GM19395 (cell line): ENCODE data around the gene CCNY.

Experiments used
- ATAC-seq: cut with Tn5 transposase; IDR thresholded peaks from one replicate; pipeline ENCODE4 v1.9.1; 2021; ENCODE audit warnings: mild to moderate bottlenecking, moderate library complexity; ENCODE audit not compliant: unreplicated experiment

The CCNY gene

DNA sequence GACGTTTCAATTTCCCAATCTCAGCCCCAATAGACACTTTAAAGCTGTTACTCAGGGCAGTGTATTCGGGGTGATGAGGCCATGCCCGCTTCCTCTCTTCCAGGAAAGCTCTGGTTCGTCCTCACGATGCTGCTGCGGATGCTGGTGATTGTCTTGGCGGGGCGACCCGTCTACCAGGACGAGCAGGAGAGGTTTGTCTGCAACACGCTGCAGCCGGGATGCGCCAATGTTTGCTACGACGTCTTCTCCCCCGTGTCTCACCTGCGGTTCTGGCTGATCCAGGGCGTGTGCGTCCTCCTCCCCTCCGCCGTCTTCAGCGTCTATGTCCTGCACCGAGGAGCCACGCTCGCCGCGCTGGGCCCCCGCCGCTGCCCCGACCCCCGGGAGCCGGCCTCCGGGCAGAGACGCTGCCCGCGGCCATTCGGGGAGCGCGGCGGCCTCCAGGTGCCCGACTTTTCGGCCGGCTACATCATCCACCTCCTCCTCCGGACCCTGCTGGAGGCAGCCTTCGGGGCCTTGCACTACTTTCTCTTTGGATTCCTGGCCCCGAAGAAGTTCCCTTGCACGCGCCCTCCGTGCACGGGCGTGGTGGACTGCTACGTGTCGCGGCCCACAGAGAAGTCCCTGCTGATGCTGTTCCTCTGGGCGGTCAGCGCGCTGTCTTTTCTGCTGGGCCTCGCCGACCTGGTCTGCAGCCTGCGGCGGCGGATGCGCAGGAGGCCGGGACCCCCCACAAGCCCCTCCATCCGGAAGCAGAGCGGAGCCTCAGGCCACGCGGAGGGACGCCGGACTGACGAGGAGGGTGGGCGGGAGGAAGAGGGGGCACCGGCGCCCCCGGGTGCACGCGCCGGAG lies 271.4 kb downstream of the CCNY start:
- no peak for ATAC-seq

DNA sequence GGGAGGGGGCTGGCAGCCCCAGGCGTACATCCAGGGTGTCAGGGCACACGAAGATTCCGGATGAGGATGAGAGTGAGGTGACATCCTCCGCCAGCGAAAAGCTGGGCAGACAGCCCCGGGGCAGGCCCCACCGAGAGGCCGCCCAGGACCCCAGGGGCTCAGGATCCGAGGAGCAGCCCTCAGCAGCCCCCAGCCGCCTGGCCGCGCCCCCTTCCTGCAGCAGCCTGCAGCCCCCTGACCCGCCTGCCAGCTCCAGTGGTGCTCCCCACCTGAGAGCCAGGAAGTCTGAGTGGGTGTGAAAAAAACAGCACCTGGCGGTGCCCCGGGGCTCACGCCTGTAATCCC lies 272.0 kb downstream of the CCNY start:
- no peak for ATAC-seq

DNA sequence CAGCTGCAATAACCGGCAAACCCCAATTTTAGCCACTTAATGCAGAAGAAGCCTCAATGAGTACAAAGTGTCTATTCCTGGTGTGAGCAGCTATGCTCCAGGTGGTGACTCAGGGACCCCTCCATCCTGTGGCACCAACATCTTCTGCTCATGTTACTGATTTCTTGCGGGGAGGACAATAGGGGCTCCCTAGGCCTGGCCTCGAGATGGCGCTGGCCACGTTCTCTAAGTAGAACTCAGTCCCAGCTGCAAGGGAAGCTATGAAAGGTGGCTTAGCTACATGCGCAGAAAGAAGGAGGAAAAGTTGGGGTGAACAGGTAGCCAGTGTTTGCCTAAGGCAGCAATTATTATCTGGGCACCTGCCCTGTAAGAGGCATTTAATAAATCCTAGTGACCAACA lies 275.4 kb downstream of the CCNY start:
- ATAC-seq, result no peak

DNA sequence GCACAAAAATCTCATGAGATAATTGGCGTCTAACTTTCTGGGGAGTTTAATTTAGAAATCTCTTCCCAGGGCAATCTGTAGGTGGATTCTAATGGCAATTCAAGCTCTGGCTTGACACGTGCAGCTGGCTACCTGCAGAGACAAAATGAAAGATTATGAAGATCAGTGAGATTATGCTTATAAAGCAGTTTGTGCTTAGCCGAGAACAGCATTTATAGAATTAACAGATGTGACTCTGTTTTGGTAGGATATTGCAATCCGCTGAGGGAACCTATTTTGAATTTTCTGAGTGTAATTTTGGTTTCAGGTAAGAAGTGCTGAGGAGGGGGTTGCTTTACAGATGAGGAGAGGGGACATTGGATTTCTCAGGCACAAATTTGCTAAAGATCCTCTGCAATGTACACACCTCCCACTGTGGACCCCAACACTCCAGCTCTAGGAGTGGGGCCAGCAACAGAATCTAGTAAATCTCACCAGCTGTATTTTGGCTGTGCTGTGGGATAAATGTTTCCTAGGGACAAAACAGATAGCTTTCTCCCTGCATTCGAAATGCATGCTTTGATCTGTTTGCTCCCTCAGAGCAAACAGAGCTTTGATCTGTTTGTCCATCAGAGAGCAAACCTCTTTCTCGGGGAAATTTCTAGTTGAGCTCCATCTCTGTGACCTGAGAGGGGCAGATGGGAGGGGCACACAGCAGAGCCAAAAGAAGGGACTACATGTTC lies 276.2 kb downstream of the CCNY start:
- no peak for ATAC-seq

DNA sequence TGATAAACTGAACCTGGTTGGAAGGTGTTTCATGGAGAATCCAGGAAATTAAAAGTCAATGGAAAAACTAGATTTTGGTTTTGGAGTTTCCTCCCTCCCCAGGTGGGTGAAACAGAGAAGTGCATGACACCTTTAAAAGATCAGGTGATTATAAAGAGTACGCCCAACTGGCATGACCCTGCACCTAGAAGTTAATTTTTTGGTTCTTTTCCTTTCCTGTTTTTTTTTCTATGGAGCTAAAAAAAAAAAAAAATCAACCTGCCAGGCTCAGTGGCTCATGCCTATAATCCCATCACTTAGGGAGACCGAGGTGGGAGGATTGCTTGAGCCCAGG lies 276.8 kb downstream of the CCNY start:
- no peak for ATAC-seq

DNA sequence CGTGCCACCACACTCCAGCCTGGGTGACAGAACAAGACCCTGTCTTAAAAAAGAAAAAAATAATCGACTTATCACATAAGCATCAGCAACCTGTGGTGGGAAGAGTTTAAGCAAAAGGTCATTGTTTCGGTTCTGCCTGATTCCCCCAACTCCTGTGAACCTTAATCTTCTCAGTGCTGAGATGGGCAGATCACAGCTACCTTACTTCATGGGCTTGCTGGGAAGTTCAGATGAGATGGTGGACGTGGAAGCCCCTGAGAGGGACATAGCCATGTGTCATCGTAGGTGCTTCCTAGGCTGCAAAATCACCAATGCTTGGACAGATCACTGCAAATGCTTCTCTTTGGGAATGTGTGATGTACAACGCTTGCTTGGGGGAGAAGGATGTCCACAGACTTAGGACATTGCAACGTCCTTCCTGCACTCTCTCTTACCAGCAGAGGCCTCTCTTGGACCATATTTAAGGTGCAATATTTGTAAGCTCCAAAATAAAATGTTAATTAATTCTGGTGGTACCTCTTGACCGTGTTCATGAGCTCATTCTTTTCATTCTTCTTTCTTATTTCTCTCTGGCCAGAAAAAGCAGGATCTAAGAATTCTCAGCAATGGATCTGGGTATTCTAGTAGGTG lies 277.4 kb downstream of the CCNY start:
- ATAC-seq, result no peak

DNA sequence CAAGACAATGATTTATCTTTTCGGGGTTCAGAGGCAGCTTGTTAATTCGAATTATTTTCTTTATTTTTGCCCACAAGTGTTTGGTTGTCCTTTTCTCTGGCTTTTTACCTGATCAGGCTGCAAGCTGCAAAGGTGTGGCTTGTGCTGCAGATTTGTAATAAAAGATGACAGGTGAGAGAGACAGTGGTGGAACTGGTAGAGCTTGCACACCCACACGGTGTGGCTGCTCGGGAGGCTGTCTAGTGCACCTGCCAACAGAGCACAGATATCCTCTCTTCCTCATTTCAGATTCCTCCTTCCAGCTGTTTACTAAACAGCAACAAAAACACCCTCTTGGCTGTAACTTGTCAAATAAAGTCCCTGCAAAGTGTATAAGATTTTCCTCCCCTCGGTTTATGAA lies 278.0 kb downstream of the CCNY start:
- ATAC-seq, result no peak
